Muscle of leg (tissue), 11 donors: ENCODE measurements around the gene TPBGL. TPM values are rescaled to one million over a fixed set of nuclear protein-coding genes. Genes with fewer than 3 reads are reported as not detected.
"Not testable (repeated sequence)": the region's sequence is repeated elsewhere in the genome, so short reads cannot be mapped to it uniquely, and the experiment has no call there.

Experiments used
- DNase-seq: peaks from one replicate; pipeline ENCODE4 v3.0.0; 2013
- H3K27ac ChIP-seq: one replicate; pipeline ENCODE4 v1.5.1; 2013; ENCODE audit warnings: mild to moderate bottlenecking, low read length, control low read depth
- H3K27me3 ChIP-seq: one replicate; pipeline ENCODE4 v1.6.1; 2013; ENCODE audit warnings: low read length; ENCODE audit not compliant: control insufficient read depth, insufficient read depth
- H3K36me3 ChIP-seq: one replicate; pipeline ENCODE4 v1.6.1; 2013; ENCODE audit warnings: low read length; ENCODE audit not compliant: control insufficient read depth, insufficient read depth
- H3K4me1 ChIP-seq: one replicate; pipeline ENCODE4 v1.6.1; 2013; ENCODE audit warnings: low read length; ENCODE audit not compliant: control insufficient read depth, insufficient read depth
- H3K4me3 ChIP-seq: one replicate; pipeline ENCODE4 v1.5.1; 2013; ENCODE audit warnings: low read length, control low read depth
- H3K9me3 ChIP-seq: replicated peaks from 2 replicates; pipeline ENCODE4 v1.6.1; 2013; ENCODE audit warnings: low read depth, low read length; ENCODE audit not compliant: control insufficient read depth
- WGBS: methylation state at CpG from one replicate; pipeline ENCODE4 v1.1.5; 2013; ENCODE audit warnings: missing lambda C conversion rate; ENCODE audit not compliant: insufficient coverage; 5-methylcytosine and 5-hydroxymethylcytosine counted together
- polyA plus RNA-seq, 8 donors: library from polyadenylated mRNA; unstranded; fragments of 120-200 nt; gene quantifications; one replicate each; pipeline versions ENCODE4 v1.2.1 to v1.2.3, GENCODE V29; 2013; ENCODE audit warnings: inconsistent platforms in 1 of 8, low replicate concordance in 1 of 8; ENCODE audit not compliant: insufficient read length in 8 of 8, insufficient read depth in 1 of 8
- total RNA-seq: library from RNA; stranded (reverse); fragments of 120-200 nt; gene quantifications from one replicate; pipeline ENCODE4 v1.2.4, GENCODE V29; 2013

TPBGL gene
- total and polyA plus RNA-seq, 9 donors, result 0.08 to 0.37 (median 0.21) TPM; not detected in 1

DNA sequence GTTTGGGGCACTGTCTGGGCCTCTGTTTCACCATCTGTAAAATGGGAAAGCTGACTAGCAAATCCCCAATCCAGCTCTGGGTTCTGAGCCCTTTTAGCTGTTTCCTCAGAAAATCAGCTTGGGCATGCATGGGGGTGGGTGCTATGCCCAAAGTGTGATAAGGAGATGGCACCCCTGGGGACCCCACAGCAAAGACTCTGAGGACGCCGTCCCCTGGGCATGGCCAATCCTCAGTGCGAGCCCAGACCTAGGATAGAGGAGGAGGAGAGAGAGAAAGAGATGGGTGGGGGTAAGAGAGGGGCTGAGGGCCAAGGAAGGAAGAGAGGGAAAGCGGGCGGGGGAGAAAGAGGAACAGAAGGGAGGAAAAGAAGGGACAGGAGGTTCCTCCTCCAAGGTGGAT lies 31.8 kb downstream of the TPBGL start:
- Histone ChIP-seq H3K9me3 (no peaks in the 10 kb centered on the region), H3K4me1 (peaks cover 2% of the 10 kb centered on the region), H3K4me3 (no peak overlapping the region), H3K36me3 (peaks cover 39% of the 10 kb centered on the region), H3K27ac (no peak overlapping the region), H3K27me3 (no peaks in the 10 kb centered on the region)
- WGBS, result 88% methylated on average over 5 of the region's 5 CpGs
- no peak for DNase-seq

DNA sequence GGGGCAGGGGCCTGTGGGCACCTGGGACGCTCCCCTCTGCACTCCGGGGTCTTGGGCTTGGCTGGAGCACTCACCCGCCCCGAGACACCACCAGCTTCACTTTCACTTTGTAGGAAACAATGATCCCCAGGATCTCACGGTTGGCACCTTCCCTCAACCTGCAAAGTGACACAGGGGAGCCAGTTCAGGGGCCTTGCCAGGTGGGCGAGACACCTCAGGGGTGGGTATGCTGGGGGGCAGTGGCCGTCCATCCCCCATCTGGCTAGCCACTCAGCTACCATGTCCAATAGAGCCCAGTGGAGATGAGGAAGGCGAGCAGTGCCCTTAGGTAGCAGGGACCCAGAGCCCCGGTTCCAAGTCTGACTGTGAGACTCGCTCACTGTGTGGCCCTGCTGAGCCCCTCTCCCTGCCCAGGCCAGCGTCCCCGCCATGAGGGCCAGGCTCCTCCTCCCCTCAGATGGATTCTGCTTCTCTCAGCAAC lies 32.3 kb downstream of the TPBGL start:
- Histone ChIP-seq H3K27me3 (no peaks in the 10 kb centered on the region), H3K36me3 (peaks cover 43% of the 10 kb centered on the region), H3K9me3 (no peaks in the 10 kb centered on the region), H3K27ac (no peak overlapping the region), H3K4me3 (no peak overlapping the region), H3K4me1 (peaks cover 2% of the 10 kb centered on the region)
- WGBS, result 81% methylated on average over 8 of the region's 12 CpGs
- no peak for DNase-seq

GRCh38 chr11:75273411-75274391 lies 33.1 kb downstream of the TPBGL start:
- peaks cover 51% of the 10 kb centered on the region for H3K36me3 ChIP-seq
- no peak overlapping the region for H3K4me3 ChIP-seq
- no peak overlapping the region for H3K27ac ChIP-seq
- 89% methylated on average over 15 of the region's 15 CpGs for WGBS
- peaks cover 2% of the 10 kb centered on the region for H3K4me1 ChIP-seq
- no peaks in the 10 kb centered on the region for H3K9me3 ChIP-seq
- no peak for DNase-seq
- no peaks in the 10 kb centered on the region for H3K27me3 ChIP-seq

DNA sequence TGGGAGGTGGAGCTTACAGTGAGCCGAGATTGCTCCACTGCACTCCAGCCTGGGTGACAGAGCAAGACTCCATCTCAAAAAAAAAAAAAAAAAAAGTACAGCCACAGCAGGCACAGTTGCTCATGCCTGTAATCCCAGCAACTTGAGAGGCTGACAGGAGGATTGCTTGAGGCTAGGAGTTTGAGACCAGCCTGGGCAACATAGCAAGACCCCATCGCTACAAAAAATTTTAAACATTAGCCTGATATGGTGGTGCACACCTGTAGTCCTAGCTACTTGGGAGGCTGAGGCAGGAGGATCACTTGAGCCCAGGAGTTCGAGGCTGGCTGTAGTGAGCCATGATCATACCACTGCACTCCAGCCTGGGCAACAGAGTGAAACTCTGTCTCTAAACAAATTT lies 34.1 kb downstream of the TPBGL start:
- not testable (repeated sequence) for H3K27me3 ChIP-seq, DNase-seq, H3K4me1 ChIP-seq, H3K27ac ChIP-seq, H3K4me3 ChIP-seq, H3K9me3 ChIP-seq
- WGBS, result 100% methylated on average over 2 of the region's 3 CpGs
- peaks cover 59% of the 10 kb centered on the region for H3K36me3 ChIP-seq

DNA sequence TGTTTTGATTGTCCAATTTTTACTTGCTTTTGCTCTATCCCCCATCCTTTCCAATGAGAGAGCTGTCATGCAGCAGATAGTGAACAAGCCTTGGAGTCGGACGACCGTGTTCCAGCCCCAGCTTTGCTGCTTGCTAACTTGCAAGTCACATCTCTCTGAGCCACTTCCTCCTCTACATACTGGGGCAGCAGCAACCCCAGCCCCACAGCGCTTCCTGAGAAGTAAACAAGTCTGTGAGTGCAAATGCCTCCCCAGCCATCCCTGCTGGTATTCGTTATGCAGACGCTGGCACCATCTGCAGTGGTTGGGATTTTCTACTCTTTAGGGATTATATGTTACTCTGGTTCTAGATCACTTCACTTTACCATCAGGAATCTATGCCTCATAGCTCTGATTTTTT lies 35.0 kb downstream of the TPBGL start:
- peaks cover 6% of the 10 kb centered on the region for H3K4me1 ChIP-seq
- no peak overlapping the region for H3K4me3 ChIP-seq
- 32% methylated on average over 3 of the region's 6 CpGs for WGBS
- H3K9me3 ChIP-seq, result no peaks in the 10 kb centered on the region
- no peaks in the 10 kb centered on the region for H3K27me3 ChIP-seq
- H3K27ac ChIP-seq, result peak overlapping the region; percentile 51
- peak; percentile 62 for DNase-seq
- H3K36me3 ChIP-seq, result peaks cover 62% of the 10 kb centered on the region

DNA sequence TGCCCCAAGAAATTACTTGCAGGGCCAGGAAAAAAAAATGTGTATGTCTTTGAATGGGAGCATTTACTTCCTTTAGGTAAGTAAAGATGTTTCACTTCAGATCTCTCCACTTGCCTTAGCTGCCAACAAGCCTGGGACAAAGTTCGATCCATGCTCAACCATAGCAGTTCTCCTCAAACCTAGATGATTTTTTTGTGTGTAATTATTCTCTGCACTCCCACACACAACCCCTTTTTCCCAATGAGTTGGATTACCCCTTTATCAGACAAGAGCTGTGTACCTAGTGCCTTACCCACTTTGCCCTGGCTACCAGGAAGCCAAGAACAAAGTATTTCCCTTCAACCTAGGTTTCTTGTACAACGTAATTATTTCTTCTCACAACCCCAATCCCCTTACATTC lies 35.6 kb downstream of the TPBGL start:
- no peak for DNase-seq
- Histone ChIP-seq H3K36me3 (peaks cover 57% of the 10 kb centered on the region), H3K4me1 (peaks cover 7% of the 10 kb centered on the region), H3K9me3 (no peaks in the 10 kb centered on the region), H3K4me3 (no peak overlapping the region), H3K27ac (no peak overlapping the region), H3K27me3 (no peaks in the 10 kb centered on the region)
- WGBS, result no CpG with 5 or more reads among the region's 2 CpGs

GRCh38 chr11:75276686-75277085 lies 36.1 kb downstream of the TPBGL start:
- DNase-seq, result no peak
- Histone ChIP-seq H3K27ac (no peak overlapping the region), H3K36me3 (peaks cover 62% of the 10 kb centered on the region), H3K4me3 (no peak overlapping the region), H3K9me3 (no peaks in the 10 kb centered on the region), H3K27me3 (no peaks in the 10 kb centered on the region), H3K4me1 (peaks cover 7% of the 10 kb centered on the region)
- 100% methylated on average over 1 of the region's 6 CpGs for WGBS

DNA sequence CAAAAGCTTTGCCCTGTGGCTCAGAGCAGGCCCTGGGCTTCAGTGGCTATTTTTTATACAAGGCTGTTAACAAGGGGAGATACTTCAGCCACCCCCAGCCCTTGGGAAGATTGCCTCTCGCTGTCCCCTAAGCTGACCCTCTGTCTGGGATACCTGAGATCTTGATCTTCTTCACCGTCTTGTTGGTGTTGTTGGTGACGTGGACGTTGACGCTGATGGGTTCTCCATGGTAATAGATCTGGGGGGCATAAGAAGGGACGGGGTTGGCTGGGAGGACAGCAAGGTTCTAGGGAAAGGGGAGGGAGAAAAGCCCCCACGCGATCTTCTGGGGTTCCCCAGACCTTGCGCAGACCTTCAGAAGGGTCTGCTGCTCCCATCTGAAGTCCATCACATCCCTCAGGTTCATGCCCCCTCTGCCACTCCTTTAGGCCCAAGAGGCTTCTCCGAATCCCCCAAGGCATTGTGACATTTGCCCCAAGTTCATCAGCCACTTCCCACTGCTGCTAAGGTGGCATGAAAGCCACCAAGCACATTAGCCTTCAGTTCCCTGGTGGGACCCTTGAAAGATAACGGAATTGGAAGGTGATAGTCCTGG lies 36.7 kb downstream of the TPBGL start:
- whole genome bisulfite sequencing, result 94% methylated on average over 7 of the region's 11 CpGs
- no peak overlapping the region for H3K27ac ChIP-seq
- no peaks in the 10 kb centered on the region for H3K9me3 ChIP-seq
- H3K36me3 ChIP-seq, result peaks cover 59% of the 10 kb centered on the region
- no peak for DNase-seq
- peaks cover 7% of the 10 kb centered on the region for H3K4me1 ChIP-seq
- no peak overlapping the region for H3K4me3 ChIP-seq
- no peaks in the 10 kb centered on the region for H3K27me3 ChIP-seq

- Histone ChIP-seq H3K36me3 (peaks cover 55% of the 10 kb centered on the region), H3K27ac (no peak overlapping the region), H3K27me3 (no peaks in the 10 kb centered on the region), H3K9me3 (no peaks in the 10 kb centered on the region), H3K4me1 (peaks cover 7% of the 10 kb centered on the region), H3K4me3 (no peak overlapping the region)
- 80% methylated on average over 8 of the region's 13 CpGs for WGBS
- no peak for DNase-seq
These were observed 37.6 kb downstream of the TPBGL start for GRCh38 chr11:75277991-75278790.

GRCh38 chr11:75279273-75279672 lies 38.7 kb downstream of the TPBGL start:
- Histone ChIP-seq H3K4me3 (no peak overlapping the region), H3K9me3 (no peaks in the 10 kb centered on the region), H3K4me1 (peaks cover 7% of the 10 kb centered on the region), H3K36me3 (peaks cover 48% of the 10 kb centered on the region), H3K27me3 (no peaks in the 10 kb centered on the region), H3K27ac (no peak overlapping the region)
- DNase-seq, result no peak
- 85% methylated on average over 2 of the region's 5 CpGs for WGBS
